CD1c-positive myeloid dendritic cell (primary cell): ENCODE results near the gene OTUD3.
"Not testable (repeated sequence)": the region's sequence is repeated elsewhere in the genome, so short reads cannot be mapped to it uniquely, and the experiment has no call there.

Experiments
- DNase-seq: peaks from one replicate; pipeline ENCODE4 v3.0.0-alpha.2; 2016; ENCODE audit errors: extremely low spot score

Gene OTUD3

GRCh38 chr1:19918057-19918456, 35.9 kb downstream of the OTUD3 start:
- DNase-seq = peak; percentile 79

- no peak for DNase-seq
These were observed 38.0 kb downstream of the OTUD3 start for GRCh38 chr1:19920132-19920710.

- DNase-seq = no peak
These were observed 39.1 kb downstream of the OTUD3 start for GRCh38 chr1:19921310-19921709.

- no peak for DNase-seq
These were observed 40.0 kb downstream of the OTUD3 start for GRCh38 chr1:19922015-19922688.

- DNase-seq = no peak
These were observed 41.1 kb downstream of the OTUD3 start, which contains the start of gene PLA2G2E for GRCh38 chr1:19923137-19923952. Gene PLA2G2E (minus strand): TSS chr1:19923617. CDS start chr1:19923559, 58 bp downstream.

GRCh38 chr1:19923953-19924346, 41.8 kb downstream of the OTUD3 start:
- no peak for DNase-seq

- DNase-seq = no peak
These were observed 43.3 kb downstream of the OTUD3 start for GRCh38 chr1:19925342-19926070.

- no peak for DNase-seq
These were observed 44.3 kb downstream of the OTUD3 start for GRCh38 chr1:19926296-19927129.

- DNase-seq = not testable (repeated sequence)
These were observed 44.9 kb downstream of the OTUD3 start for GRCh38 chr1:19927130-19927421.

GRCh38 chr1:19932866-19933265, 50.7 kb downstream of the OTUD3 start:
- no peak for DNase-seq

- DNase-seq = no peak
These were observed 52.1 kb downstream of the OTUD3 start for GRCh38 chr1:19934336-19934735.

- DNase-seq = no peak
These were observed 54.0 kb downstream of the OTUD3 start for GRCh38 chr1:19936061-19936750.

- DNase-seq = no peak
These were observed 56.3 kb downstream of the OTUD3 start for GRCh38 chr1:19938472-19938871.

- DNase-seq = no peak
These were observed 58.5 kb downstream of the OTUD3 start for GRCh38 chr1:19940486-19941205.

- no peak for DNase-seq
These were observed 59.0 kb downstream of the OTUD3 start for GRCh38 chr1:19941206-19941568.

GRCh38 chr1:19942088-19942487, 59.9 kb downstream of the OTUD3 start:
- DNase-seq = no peak

- DNase-seq = no peak
These were observed 60.5 kb downstream of the OTUD3 start for GRCh38 chr1:19942657-19943056.

GRCh38 chr1:19945914-19946313, 63.7 kb downstream of the OTUD3 start:
- DNase-seq = no peak

GRCh38 chr1:19946331-19946751, 64.1 kb downstream of the OTUD3 start:
- no peak for DNase-seq

GRCh38 chr1:19946971-19947370, 64.8 kb downstream of the OTUD3 start:
- no peak for DNase-seq
